Endodermal cell (in vitro differentiated cells): Measurements from ENCODE around the gene INF2. TPM values are rescaled to one million over a fixed set of nuclear protein-coding genes. Genes with fewer than 3 reads are reported as not detected.

Source experiments
- DNase-seq: peaks from one replicate; pipeline ENCODE4 v3.0.0-alpha.2; 2017
- H3K27ac ChIP-seq: 2 replicates; pipeline ENCODE4 v1.5.1; 2013; ENCODE audit warnings: mild to moderate bottlenecking, low read depth, low read length, moderate library complexity
- H3K27me3 ChIP-seq: 2 replicates; pipeline ENCODE4 v1.6.1; 2013; ENCODE audit warnings: mild to moderate bottlenecking, low read length, moderate library complexity; ENCODE audit not compliant: insufficient read depth, control insufficient read depth, poor library complexity, severe bottlenecking
- H3K36me3 ChIP-seq: 2 replicates; pipeline ENCODE4 v1.7.0; 2013; ENCODE audit warnings: mild to moderate bottlenecking, low read length, moderate library complexity; ENCODE audit not compliant: control insufficient read depth, insufficient read depth
- H3K4me1 ChIP-seq: one replicate; pipeline ENCODE4 v1.7.0; 2013; ENCODE audit warnings: low read length; ENCODE audit not compliant: control insufficient read depth, insufficient read depth
- H3K4me3 ChIP-seq: 2 replicates; pipeline ENCODE4 v1.5.1; 2013; ENCODE audit warnings: mild to moderate bottlenecking, low read length, moderate library complexity
- H3K9ac ChIP-seq: 2 replicates; pipeline ENCODE4 v1.6.1; 2013; ENCODE audit warnings: mild to moderate bottlenecking, low read length, moderate library complexity; ENCODE audit not compliant: poor library complexity, severe bottlenecking; ENCODE audit errors: extremely low read depth
- H3K9me3 ChIP-seq: 2 replicates; pipeline ENCODE4 v1.6.1; 2013; ENCODE audit warnings: mild to moderate bottlenecking, low read length, moderate library complexity; ENCODE audit not compliant: control insufficient read depth
- H3K27ac Mint-ChIP-seq: 2 replicates; pipeline ENCODE4 v1.8.0; 2020; ENCODE audit warnings: mixed read lengths
- H3K27me3 Mint-ChIP-seq: 2 replicates; pipeline ENCODE4 v1.8.0; 2021; ENCODE audit warnings: mild to moderate bottlenecking, mixed read lengths; ENCODE audit not compliant: insufficient read depth
- H3K36me3 Mint-ChIP-seq: 2 replicates; pipeline ENCODE4 v1.8.0; 2020; ENCODE audit warnings: low read depth, mixed read lengths
- H3K4me1 Mint-ChIP-seq: 2 replicates; pipeline ENCODE4 v1.8.0; 2020; ENCODE audit warnings: mixed read lengths
- H3K4me3 Mint-ChIP-seq: 2 replicates; pipeline ENCODE4 v1.8.0; 2020; ENCODE audit warnings: mild to moderate bottlenecking, moderate library complexity, mixed read lengths
- H3K9me3 Mint-ChIP-seq: 2 replicates; pipeline ENCODE4 v1.8.0; 2020; ENCODE audit warnings: mild to moderate bottlenecking, mixed read lengths
- WGBS, 2 experiments: methylation state at CpG; one replicate each; pipeline versions ENCODE4 v1.1.5 to v1.1.7; 2013; ENCODE audit warnings: missing lambda C conversion rate in 2 of 2, mixed read lengths in 1 of 2; ENCODE audit not compliant: insufficient coverage in 1 of 2, insufficient read length in 1 of 2; 5-methylcytosine and 5-hydroxymethylcytosine counted together
- total RNA-seq, 2 donors: library from RNA; stranded (reverse); fragmentation: NEBNext Ultra II Directional in 1 of 2; extraction: Animal tissue kit (Norgen Biotek cat#: 25700) in 1 of 2; gene quantifications; 2 replicates in 1 of 2; 3 replicates in 1 of 2; pipeline ENCODE4 v1.2.1, GENCODE V29; 2021
- TF ChIP-seq, protein P1 (sequence below): fragments of 200-600 bp; sonication (generic); conservative IDR thresholded peaks from 2 replicates; pipeline ENCODE4 v1.5.0; 2021; ENCODE audit warnings: antibody characterized with exemption, mild to moderate bottlenecking

Gene INF2
- total RNA-seq, 2 donors from 2014 or later, result 99.7 to 114 TPM

DNA sequence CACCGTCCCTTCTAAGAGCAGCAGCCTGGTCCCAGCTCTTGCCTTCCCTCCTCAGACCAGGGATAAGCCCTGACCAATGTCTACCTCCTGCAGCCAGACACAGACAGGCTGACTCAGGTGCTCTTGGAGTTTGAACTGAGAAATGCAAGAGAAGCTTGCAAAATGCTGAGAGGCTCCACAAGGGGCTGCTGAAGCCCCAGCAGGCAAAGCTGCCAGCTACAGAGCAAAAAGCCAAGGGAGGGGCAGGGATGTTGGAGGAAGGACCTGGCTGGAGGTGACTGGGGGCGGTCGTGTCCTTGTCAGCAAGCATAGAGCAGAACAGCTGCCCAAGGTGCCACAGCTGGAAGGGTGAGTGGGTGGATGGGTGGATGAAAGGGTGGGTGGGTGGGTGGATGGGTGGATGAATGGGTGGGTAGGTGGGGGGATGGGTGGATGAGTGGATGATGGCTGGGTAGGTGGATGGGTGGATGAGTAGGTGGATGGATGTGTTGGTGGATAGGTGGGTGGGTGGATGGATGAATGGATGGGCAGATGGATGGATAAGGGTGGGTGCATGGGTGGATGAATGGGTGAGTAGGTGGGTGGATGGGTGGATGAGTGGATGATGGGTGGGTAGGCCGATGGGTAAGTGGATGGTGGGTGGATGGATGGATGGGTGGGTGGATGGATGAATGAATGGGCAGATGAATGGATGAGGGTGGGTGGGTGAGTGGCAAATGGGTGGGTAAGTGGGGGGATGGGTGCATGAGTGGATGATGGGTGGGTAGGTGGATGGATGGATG is 4.0 kb upstream of the INF2 start:
- Mint-ChIP-seq H3K4me3 (no peak overlapping the region), H3K27ac (no peak overlapping the region), H3K27me3 (no peaks in the 10 kb centered on the region), H3K9me3 (peaks cover 7% of the 10 kb centered on the region), H3K36me3 (no peaks in the 10 kb centered on the region), H3K4me1 (peaks cover 39% of the 10 kb centered on the region)
- peak; percentile 73 for DNase-seq
- Histone ChIP-seq H3K9ac (no peak overlapping the region), H3K4me3 (no peak overlapping the region), H3K27me3 (no peaks in the 10 kb centered on the region), H3K9me3 (no peaks in the 10 kb centered on the region), H3K36me3 (no peaks in the 10 kb centered on the region), H3K27ac (no peak overlapping the region), H3K4me1 (peaks cover 17% of the 10 kb centered on the region)
- 84 to 92% methylated on average over 2 to 4 of the region's 4 CpGs for WGBS, 2 experiments
- TF ChIP-seq, protein P1, sequence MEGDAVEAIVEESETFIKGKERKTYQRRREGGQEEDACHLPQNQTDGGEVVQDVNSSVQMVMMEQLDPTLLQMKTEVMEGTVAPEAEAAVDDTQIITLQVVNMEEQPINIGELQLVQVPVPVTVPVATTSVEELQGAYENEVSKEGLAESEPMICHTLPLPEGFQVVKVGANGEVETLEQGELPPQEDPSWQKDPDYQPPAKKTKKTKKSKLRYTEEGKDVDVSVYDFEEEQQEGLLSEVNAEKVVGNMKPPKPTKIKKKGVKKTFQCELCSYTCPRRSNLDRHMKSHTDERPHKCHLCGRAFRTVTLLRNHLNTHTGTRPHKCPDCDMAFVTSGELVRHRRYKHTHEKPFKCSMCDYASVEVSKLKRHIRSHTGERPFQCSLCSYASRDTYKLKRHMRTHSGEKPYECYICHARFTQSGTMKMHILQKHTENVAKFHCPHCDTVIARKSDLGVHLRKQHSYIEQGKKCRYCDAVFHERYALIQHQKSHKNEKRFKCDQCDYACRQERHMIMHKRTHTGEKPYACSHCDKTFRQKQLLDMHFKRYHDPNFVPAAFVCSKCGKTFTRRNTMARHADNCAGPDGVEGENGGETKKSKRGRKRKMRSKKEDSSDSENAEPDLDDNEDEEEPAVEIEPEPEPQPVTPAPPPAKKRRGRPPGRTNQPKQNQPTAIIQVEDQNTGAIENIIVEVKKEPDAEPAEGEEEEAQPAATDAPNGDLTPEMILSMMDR, result peak; percentile 41

DNA sequence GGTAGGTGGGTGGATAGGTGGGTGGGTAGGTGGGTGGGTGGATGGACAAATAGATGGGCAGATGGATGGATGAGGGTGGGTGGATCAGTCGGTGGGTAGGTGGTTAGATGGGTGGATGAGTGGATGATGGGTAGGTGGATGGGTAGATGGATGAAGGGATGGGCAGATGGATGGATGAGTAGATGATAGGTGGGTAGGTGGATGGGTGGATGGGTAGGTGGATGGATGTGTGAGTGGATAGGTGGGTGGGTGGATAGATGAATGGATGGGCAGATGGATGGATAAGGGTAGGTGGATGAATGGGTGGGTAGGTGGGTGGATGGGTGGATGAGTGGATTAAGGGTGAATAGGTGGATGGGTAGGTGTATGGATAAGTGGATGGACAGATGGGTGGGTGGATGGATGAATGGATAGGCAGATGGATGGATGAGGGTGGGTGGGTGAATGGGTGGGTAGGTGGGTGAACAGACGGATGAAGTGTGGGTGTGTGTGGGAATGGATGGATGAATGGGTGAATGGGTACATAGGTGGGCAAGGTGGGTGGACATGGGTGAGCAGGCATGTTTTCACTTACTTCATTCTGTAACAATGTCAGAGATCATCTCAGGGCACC is 3.3 kb upstream of the INF2 start:
- Histone ChIP-seq H3K4me1 (peaks cover 22% of the 10 kb centered on the region), H3K36me3 (no peaks in the 10 kb centered on the region), H3K9me3 (no peaks in the 10 kb centered on the region), H3K27me3 (no peaks in the 10 kb centered on the region), H3K4me3 (no peak overlapping the region), H3K27ac (no peak overlapping the region), H3K9ac (no peak overlapping the region)
- H3K27ac Mint-ChIP-seq, result no peak overlapping the region
- H3K27me3 Mint-ChIP-seq, result no peaks in the 10 kb centered on the region
- TF ChIP-seq, protein P1, result no peak
- H3K4me3 Mint-ChIP-seq, result no peak overlapping the region
- WGBS, 2 experiments, result 98 to 100% methylated on average over 1 to 2 of the region's 2 CpGs
- H3K4me1 Mint-ChIP-seq, result peaks cover 35% of the 10 kb centered on the region
- H3K9me3 Mint-ChIP-seq, result peaks cover 7% of the 10 kb centered on the region
- no peak for DNase-seq
- H3K36me3 Mint-ChIP-seq, result no peaks in the 10 kb centered on the region

DNA sequence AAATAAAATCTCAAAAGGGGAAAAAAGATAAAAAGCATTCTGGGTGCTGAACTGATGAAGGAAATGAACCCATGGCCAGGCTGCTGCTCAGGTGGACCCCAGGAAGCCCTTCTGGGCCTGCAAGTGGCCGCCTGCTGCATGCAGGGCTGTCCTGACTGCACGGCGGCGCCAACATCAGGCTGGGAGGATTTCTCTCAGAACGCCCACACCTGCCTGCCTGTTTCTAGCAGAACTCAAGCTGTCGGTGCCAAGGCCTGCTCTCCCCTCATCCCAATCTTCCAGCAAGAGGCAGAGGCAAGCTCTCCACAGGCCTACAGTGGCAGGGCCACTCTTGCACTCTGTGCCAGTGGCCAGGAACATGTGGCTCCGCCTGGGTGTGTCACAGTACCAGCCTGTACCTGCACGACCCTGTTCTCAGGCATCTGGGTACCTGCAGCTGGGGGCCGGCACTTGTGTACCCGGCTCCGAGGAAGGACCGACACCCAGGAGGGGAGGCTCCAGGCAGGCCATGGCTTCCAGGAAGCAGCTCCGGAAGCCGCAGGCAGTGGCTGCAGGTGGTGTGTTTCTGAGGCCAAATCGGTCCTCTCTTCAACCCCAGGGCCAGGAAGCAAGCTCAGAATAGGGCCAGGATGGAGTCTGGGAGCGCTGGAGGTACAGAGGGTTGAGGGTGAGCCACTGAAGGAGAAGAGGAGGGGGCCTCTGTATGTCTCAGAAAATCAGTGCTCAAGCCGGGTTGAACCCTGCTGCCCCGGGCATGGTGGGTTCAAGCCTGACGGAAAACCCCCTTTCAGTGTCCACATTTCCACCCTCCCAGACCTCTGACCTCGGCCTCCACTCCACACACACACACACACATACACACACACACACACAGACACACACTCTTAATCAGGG is 2.5 kb upstream of the INF2 start:
- Histone ChIP-seq H3K4me1 (peaks cover 27% of the 10 kb centered on the region), H3K27ac (no peak overlapping the region)
- peaks cover 31% of the 10 kb centered on the region for H3K4me1 Mint-ChIP-seq

More for the DNA sequence above, 2.5 kb upstream of the INF2 start:
- no peak overlapping the region for H3K27ac Mint-ChIP-seq
- Histone ChIP-seq H3K27me3 (no peaks in the 10 kb centered on the region), H3K4me3 (no peak overlapping the region), H3K36me3 (no peaks in the 10 kb centered on the region), H3K9ac (no peak overlapping the region), H3K9me3 (no peaks in the 10 kb centered on the region)
- TF ChIP-seq, protein P1, result no peak
- H3K36me3 Mint-ChIP-seq, result no peaks in the 10 kb centered on the region
- no peak for DNase-seq
- no peaks in the 10 kb centered on the region for H3K27me3 Mint-ChIP-seq
- H3K9me3 Mint-ChIP-seq, result peaks cover 7% of the 10 kb centered on the region
- no peak overlapping the region for H3K4me3 Mint-ChIP-seq
- WGBS, 2 experiments, result 90 to 92% methylated on average over 10 to 20 of the region's 20 CpGs
